HG03045 (cell line): ENCODE measurements around the gene CYP27A1.
"Not testable (repeated sequence)": the region's sequence is repeated elsewhere in the genome, so short reads cannot be mapped to it uniquely, and the experiment has no call there.

Source experiments
- ATAC-seq: cut with Tn5 transposase; IDR thresholded peaks from one replicate; pipeline ENCODE4 v1.9.1; 2021; ENCODE audit warnings: mild to moderate bottlenecking, moderate library complexity; ENCODE audit not compliant: unreplicated experiment

CYP27A1 gene

GRCh38 chr2:218772759-218773158 lies 9.2 kb upstream of the CYP27A1 start:
- not testable (repeated sequence) for ATAC-seq

- no peak for ATAC-seq
Observed at GRCh38 chr2:218773881-218774280, 8.1 kb upstream of the CYP27A1 start.

- ATAC-seq = no peak
Observed at GRCh38 chr2:218776488-218776887, 5.5 kb upstream of the CYP27A1 start.

GRCh38 chr2:218777276-218777990 lies 4.5 kb upstream of the CYP27A1 start:
- no peak for ATAC-seq

GRCh38 chr2:218780046-218780445 lies 1.9 kb upstream of the CYP27A1 start:
- ATAC-seq = no peak

DNA sequence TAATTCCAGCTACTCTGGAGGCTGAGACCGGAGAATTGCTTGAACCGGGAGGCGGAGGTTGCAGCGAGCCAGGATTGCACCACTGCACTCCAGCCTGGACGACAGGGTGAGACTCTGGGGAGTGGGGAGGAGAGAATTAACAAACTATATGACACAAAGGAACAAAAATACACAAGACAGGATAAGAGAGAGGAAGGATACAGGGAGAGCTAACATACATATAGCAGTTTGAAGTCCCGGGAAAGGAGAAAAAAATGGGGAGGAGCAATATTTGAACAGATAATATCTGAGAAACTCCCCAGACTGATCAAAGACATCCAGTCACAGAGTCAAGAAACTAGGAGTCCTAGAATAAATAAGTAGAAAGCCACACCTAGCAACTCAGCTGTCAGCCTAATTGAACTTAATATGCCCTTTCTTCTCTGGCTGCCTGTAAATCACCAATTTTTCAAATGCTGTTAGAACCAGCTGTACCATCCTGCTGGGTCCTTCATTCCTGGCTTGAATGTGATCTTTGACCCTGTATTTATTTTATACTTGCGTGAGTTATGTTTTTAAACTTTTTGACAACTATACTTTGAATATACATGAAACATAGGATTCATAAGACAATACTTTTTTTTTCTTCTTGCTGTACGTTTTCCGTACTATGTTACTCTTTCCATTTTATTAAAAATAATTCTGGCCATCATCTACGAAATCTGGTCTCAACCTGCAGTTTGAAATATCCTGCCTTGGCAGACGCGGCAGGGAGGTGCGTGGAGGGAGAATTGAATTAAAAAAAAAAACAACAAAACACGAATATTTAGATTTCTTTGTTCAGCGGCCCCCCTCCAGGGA lies 876 bp upstream of the CYP27A1 start:
- no peak for ATAC-seq

GRCh38 chr2:218782528-218782844 lies 539 bp downstream of the CYP27A1 start:
- ATAC-seq = no peak

- no peak for ATAC-seq
Observed at GRCh38 chr2:218783688-218784087, 1.7 kb downstream of the CYP27A1 start.

DNA sequence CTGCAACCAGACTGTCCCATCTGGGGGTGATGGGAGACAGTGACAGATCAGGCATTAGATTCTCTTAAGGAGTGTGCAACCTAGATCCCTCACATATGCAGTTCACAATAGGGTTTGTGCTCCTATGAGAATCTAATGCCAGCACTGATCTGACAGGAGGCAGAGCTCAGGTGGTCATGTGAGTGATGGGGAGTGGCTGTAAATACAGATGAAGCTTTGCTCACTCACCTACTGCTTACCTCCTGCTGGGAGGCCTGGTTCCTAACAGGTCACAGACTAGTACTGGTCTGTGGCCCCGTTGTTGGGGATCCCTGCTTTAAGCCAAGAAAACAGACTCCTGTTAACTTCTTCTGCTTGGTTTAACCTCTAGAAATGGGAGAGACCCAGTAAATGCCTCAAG lies 3.2 kb downstream of the CYP27A1 start:
- ATAC-seq = no peak

GRCh38 chr2:218786133-218786532 lies 4.2 kb downstream of the CYP27A1 start:
- ATAC-seq = no peak

DNA sequence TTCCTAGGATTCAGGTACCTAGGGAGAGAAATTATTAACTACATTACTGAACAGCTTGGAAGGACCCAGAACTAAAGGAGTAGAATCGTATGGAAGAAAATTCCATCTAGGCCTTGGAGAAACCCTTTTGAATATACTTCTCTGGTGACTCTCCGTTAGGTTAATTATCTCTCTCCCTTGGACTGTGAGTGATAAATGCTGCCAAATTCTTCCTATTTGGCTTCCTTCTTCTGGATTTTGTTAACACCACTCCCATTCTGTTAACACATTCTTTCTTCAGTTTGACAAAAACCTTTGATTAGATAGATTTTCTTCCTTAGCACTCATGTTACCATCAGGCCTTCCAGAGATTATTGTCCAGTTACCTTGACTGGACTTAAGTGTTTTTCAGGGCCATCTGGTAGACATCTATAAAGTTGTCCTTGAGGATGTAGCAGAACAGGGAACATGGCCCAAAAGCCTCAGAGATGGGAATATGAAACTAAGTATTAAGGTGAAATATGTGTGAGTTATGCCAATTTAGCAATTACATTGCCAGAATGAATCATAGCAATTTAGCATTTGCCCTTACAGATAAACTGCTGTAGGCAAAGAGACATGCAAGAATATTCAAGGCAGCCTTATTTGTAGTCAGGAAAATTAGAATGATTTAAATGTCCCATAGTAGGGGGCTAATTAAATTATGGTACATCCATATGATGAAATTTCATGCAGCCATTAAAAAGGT lies 6.7 kb downstream of the CYP27A1 start:
- no peak for ATAC-seq

DNA sequence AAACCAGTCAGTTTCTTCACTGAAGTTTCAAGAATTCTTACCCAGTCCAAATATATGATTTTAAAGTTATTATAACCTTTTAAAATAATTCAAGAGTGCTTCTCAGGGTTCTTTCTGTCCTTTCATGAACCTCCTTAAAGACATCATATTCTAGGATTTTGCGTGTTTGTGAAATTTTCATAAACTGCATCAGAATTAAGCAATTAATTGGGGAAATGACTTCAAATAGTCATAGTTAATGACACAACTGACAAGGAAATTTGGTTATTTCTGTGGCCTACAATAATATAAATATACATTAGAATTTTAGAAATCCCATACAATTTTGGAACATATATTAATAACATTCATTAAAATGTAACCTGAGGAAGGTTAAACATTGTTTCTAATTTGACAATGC lies 10.5 kb downstream of the CYP27A1 start:
- no peak for ATAC-seq

DNA sequence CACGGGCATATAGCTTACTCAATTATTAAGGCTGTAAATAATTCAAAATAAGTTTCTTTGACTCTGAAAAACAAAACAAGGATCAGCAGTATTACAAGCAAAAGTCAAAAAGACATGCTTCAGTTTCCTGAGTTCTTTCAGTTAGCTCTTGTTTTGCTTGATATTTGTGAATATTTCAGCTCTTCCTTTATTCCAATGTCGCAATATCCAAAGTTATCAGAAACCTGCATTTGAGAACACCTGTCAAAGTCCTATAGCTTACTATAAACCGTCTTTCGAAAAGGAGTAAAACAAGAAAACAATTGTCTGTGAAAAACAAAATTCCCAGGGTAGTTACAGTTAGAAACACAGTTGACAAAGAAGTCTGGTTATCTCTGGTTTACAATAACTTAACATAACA lies 14.7 kb downstream of the CYP27A1 start:
- no peak for ATAC-seq

GRCh38 chr2:218798767-218799504 lies 17.0 kb downstream of the CYP27A1 start:
- ATAC-seq = no peak

- ATAC-seq = no peak
Observed at GRCh38 chr2:218799990-218800389, 18.0 kb downstream of the CYP27A1 start.

DNA sequence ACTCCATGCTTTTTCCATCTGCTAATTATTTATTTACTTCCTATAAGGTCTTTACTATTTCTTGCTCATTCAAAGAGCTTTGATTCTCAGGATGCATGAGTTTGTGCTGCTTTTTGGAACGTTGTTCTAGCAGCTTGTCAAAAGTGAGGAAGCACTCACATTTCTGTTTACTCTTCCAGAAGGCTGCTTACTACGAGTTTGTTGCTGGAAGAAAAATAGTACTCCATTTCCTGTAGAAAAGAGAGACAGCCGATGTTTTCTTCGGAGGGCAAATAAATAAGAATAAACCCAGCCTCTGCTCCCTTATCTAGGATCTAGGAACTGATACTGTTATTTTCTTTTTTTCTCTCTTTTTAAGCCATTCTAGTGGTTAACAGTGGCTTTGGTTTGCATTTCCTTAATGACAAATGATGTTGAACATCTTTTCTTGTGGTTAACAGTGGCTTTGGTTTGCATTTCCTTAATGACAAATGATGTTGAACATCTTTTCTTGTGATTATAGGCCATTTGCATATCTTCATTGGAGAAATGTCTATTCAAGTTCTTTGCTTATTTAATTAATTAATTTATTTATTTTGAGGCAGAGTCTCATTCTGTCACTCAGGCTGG lies 20.5 kb downstream of the CYP27A1 start:
- no peak for ATAC-seq

- no peak for ATAC-seq
Observed at GRCh38 chr2:218804817-218805216, 22.9 kb downstream of the CYP27A1 start.

DNA sequence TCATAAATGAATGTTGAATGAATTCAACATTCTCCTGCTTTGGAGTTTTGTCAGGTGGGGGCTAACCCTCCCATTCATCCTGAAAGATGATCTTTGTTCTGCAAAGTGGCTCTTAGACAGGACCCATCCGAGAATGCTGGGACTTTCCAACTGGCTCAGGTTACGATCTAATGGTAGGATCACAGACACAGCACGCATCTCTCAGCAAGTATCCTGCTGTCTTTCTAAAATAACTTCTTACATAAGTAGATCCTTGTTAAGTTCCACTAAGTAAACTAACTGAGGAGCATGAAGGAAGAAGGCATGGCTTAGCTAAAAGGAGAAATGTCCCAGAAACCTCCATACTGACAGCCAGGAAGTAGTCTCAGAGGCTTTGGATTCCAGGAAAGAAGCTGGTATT lies 23.7 kb downstream of the CYP27A1 start:
- no peak for ATAC-seq

DNA sequence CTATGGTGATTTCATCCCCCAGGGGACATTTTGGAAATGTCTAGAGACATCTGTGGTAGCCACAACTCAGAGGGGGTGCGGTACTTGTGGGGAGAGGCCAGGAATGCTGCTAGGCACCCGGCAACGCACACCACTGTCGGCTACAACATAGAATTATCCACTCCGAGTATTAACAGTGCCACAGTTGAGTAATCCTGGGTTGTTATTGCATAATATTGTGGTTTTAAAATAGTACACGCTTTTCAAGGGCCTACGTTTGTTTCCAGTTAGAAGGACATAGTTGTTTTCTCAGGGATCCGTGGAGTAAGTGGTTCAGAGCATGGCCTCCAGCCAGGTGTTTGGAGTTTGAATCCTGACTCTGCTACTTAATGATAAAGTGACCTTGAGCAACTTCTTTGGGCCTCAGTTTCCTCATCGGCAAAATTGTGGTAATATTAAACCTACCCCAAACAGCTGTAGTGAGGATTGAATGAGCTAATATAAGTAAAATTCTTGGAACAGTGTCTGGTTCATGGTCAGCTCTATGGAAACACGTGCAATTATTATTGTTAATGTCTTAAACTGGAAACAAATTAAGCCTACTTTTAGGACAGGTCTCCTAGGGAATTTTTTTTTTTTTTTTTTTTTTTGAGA lies 24.5 kb downstream of the CYP27A1 start:
- no peak for ATAC-seq

GRCh38 chr2:218807626-218808025 lies 25.7 kb downstream of the CYP27A1 start:
- ATAC-seq = no peak
